GM19397 (cell line): ENCODE data around the gene RHBDF1.

ENCODE experiments used
- ATAC-seq: cut with Tn5 transposase; IDR thresholded peaks from one replicate; pipeline ENCODE4 v1.9.1; 2021; ENCODE audit warnings: mild to moderate bottlenecking, moderate library complexity; ENCODE audit not compliant: unreplicated experiment

Gene RHBDF1, protein sequence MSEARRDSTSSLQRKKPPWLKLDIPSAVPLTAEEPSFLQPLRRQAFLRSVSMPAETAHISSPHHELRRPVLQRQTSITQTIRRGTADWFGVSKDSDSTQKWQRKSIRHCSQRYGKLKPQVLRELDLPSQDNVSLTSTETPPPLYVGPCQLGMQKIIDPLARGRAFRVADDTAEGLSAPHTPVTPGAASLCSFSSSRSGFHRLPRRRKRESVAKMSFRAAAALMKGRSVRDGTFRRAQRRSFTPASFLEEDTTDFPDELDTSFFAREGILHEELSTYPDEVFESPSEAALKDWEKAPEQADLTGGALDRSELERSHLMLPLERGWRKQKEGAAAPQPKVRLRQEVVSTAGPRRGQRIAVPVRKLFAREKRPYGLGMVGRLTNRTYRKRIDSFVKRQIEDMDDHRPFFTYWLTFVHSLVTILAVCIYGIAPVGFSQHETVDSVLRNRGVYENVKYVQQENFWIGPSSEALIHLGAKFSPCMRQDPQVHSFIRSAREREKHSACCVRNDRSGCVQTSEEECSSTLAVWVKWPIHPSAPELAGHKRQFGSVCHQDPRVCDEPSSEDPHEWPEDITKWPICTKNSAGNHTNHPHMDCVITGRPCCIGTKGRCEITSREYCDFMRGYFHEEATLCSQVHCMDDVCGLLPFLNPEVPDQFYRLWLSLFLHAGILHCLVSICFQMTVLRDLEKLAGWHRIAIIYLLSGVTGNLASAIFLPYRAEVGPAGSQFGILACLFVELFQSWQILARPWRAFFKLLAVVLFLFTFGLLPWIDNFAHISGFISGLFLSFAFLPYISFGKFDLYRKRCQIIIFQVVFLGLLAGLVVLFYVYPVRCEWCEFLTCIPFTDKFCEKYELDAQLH

DNA sequence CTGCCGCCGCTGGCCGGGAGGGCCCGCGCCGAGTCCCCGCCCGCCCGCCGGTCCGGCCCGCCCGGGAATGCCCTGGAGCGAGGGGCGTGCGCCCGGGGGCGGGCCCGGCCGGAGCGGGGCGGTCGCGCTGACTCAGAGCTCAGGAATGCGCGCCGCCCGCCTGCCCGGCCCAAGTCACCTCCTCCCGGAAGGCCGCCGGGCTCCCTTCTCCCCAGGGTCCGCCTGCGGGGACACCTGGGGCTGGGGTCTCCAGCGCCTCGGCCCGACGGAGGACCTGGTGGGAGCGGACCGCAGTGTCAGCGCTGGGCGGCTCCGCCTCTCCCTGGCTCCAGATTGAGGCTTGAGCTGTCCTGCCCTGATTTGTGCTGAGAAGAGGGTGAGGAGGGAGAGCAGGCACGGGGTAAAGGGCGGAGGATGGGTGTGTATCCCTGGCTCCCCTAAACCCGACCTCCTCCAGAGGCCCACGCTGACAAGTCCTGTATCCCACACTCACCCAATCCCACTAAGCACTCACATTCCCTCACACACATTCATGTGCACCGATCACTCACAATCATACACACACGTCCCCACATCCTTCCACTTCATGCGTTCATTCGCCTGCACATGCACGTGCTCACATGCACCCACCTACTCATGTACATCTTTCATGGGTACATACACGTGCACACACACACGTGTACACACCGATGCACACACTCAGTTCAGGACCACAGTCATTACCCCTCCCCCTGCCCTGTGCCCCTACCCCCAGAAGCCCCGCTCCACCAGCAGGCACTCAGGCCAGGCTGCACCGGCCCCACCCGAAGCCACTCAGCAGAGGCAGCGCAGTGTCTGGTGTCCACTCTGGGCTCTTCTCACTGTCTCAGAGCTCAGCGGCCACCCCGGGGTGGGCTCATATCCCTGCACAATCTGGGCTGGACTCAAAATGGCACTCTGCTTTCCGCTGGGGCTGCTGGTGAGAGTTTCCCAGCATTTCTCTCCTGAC, at the start of gene RHBDF1:
Gene RHBDF1, minus strand, starts transcription at position 71 of the 988 bp plus-strand sequence. CDS start 7,616 bp downstream, outside the sequence.
- ATAC-seq: no peak

DNA sequence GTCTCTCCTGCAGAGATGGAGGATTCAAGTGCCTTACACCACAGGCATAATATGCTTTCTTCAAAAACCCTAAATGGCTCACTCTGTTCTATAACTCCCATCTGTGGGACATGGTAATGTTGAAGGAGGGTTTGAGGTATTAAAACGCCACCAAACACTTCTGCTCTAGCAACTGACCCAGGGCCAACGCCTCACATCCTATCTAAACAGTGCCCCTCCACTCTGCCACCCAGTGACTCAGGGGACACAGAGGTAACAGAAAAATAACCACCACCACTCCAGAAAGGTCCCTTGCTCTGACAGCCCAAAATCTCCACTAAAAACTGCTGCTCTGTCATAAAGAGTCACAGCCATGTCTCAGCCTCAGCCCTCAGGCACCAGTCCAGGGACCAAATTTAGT, 48.3 kb upstream of the RHBDF1 start:
- ATAC-seq: no peak

DNA sequence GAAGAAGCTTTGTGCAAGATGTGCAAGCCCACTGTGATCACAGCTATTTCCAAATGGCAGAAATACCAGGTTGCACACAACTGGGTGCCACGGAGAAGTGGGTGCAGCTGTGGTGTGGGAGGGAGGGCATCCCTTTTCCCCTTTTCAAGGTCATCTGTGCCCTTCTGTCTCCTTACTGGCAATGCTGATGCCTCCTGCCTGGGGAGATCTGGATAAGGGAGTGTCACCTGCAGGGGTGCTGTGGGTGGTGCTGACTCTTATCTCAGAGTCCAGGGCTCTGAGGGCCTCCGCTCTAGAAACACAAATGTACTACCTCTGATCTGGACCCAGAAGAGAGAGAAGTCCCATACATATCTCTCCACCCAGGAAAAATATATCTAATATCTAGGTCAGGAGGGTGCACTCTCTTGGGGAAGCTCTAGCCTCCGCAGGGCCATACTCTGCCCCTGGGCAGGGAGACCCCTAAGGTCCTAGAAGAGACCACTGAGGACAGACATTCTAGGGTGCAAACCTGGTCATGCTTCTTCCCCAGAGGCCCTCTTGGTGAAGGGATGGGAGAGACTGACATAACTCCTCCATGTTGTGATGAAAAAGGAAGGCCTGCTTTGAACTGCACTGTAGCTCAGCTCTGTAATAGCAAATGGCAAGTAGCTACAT, 47.5 kb upstream of the RHBDF1 start:
- no peak for ATAC-seq

- no peak for ATAC-seq
These were observed 46.9 kb upstream of the RHBDF1 start for GRCh38 chr16:119295-119694.

DNA sequence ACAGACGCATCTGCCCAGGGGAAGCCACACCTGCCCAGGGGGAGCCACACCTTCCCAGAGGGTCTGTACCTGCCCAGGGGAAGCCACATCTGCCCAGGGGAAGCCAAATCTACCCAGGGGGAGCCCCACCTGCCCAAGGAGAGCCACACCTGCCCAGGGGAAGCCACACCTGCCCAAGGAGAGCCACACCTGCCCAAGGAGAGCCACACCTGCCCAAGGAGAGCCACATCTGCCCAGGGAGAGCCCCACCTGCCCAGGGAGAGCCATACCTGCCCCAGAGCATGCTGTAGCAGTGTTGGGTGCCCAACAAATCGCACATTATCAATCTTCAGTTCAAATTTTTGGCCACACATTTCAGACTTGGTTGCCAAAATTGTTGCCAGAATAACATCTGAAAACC, 46.4 kb upstream of the RHBDF1 start:
- ATAC-seq: no peak

- no peak for ATAC-seq
These were observed 45.2 kb upstream of the RHBDF1 start for GRCh38 chr16:117379-118365.

DNA sequence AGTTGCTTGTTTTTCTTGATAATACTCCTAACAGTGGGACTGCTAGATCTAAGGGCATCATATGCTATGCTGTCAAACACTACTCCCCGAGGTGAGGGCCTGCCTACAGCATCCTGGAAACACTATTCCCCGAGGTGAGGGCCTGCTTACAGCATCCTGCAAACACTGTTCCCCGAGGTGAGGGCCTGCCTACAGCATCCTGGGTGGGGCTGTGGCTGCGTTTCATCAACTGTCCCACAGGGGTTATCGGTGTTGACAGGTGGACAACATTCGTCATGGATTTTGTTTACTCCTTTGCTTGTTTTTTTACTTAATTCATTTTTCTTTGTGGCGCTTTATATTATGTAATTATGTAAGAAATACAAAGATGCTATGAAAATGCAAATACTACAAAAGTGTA, 43.6 kb upstream of the RHBDF1 start:
- ATAC-seq: no peak

DNA sequence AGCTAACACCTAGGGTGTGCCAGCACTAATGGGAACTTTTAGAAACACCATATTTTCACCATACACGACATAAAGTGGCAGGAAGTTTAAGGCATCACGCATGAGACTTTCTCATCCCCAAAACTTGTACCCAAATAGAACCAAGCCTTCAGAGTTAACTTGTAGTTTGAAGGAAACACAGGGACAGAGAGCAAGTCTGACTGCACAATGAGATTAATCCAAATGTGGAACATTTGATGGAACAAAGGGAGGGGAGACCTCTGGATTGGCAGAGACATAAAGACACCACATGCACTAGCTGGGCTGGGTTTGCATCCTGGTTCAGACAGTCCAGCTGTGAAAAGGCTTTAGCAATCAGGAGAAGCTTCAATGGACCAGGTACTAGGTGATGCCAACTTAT, 41.9 kb upstream of the RHBDF1 start:
- ATAC-seq: no peak

DNA sequence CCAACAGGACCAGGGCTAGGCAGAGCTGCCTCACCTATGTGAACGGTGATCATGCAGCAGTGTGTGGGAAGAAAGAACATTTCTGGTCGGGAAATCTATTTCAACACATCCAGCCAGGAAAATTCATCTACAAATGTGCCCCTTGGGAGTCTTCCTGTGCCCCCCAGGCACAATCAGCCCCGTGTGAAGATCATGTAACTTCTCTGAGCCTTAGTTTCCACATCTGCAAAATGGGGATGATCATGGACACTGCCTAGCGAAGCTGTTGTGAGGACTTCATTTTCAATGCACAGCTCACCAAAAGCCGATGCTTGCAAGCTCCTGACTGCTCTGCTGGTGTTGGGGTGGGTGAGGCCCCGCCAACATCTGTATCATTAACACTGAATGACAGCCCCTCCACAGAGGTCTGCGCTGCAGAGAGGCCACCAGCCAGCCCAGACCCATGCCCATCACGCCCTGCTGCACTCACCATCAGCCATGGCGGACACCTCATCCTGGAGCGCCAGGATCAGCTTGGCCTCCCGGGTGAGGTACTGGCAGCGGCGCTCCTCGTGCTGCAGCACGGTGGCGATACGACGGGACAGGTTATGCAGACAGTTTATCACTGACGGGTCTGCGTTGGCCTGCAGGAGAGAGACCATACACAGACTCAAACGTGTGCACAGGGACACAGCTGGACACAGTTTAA, 39.9 kb upstream of the RHBDF1 start:
- ATAC-seq: no peak

- no peak for ATAC-seq
These were observed 34.3 kb upstream of the RHBDF1 start for GRCh38 chr16:106623-107324.

GRCh38 chr16:105521-105920, 33.1 kb upstream of the RHBDF1 start:
- ATAC-seq: no peak

DNA sequence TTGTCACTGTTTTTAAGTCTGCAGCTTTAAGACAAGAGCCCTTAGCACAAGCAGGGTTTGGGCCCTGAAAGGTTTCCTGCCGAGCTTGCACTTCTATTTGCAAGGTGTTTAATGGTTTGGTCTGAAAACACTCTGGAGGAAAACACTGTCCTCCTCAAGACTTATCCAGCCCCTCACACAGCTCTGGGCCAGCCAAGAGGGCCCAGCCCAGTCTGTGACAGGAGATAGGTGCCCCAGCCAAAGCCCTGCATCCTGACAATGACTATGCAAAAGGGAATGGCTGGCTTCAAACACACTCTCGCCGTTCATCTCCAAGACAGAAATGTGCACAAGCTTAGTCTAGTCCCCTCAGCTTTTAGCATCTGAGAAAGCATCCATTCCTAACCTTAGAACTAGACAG, 32.5 kb upstream of the RHBDF1 start:
- ATAC-seq: no peak

- no peak for ATAC-seq
These were observed 31.9 kb upstream of the RHBDF1 start for GRCh38 chr16:104355-104754.

GRCh38 chr16:102060-102855, 29.8 kb upstream of the RHBDF1 start:
- ATAC-seq: no peak

- no peak for ATAC-seq
These were observed 29.2 kb upstream of the RHBDF1 start for GRCh38 chr16:101586-101985.

- no peak for ATAC-seq
These were observed 28.6 kb upstream of the RHBDF1 start for GRCh38 chr16:100989-101388.

- ATAC-seq: no peak
These were observed 25.4 kb upstream of the RHBDF1 start for GRCh38 chr16:97822-98221.
